ENCODE data around the gene PTPN20.

- TF ChIP-seq CTCF (conservative IDR thresholded peaks at IDR 0.05; ENCODE audit: low read length) (no peak), EZH2phosphoT487 (IDR thresholded peaks at IDR 0.05; ENCODE audit: borderline replicate concordance, low read depth, low read length) (no peak)
These were observed 108.2 kb downstream of the PTPN20 start for GRCh38 chr10:47019155-47020145.

All from OCI-LY7 (cell line).